ENCODE data around the gene AGAP1.

DNA sequence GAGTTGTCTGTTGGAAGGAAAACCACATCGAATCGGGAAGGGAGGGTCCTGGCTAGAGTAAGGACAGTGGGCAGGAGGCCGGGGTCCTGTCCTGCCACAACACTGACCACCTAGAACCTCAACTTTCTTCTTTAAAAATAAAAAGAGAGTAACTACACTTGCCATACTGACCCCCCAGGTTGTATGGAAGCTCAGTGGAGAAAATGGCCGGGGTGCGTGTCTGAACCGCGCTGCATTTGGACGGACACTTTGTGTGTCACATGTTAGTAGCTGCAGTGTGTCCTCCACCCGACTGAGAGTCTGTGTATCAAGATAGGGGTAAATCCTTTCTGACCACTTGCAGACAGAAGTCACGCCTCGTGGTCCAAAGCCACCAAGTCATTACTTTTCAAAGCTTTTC, 587.3 kb downstream of the AGAP1 start:
- TF ChIP-seq EZH2phosphoT487 (IDR thresholded peaks at IDR 0.05) = no peak
- TF ChIP-seq, protein P1, sequence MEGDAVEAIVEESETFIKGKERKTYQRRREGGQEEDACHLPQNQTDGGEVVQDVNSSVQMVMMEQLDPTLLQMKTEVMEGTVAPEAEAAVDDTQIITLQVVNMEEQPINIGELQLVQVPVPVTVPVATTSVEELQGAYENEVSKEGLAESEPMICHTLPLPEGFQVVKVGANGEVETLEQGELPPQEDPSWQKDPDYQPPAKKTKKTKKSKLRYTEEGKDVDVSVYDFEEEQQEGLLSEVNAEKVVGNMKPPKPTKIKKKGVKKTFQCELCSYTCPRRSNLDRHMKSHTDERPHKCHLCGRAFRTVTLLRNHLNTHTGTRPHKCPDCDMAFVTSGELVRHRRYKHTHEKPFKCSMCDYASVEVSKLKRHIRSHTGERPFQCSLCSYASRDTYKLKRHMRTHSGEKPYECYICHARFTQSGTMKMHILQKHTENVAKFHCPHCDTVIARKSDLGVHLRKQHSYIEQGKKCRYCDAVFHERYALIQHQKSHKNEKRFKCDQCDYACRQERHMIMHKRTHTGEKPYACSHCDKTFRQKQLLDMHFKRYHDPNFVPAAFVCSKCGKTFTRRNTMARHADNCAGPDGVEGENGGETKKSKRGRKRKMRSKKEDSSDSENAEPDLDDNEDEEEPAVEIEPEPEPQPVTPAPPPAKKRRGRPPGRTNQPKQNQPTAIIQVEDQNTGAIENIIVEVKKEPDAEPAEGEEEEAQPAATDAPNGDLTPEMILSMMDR (IDR thresholded peaks at IDR 0.05) = no peak

Measured in neural progenitor cell (in vitro differentiated cells).